NOMO-1 (cell line): ENCODE data around the gene UPP1.
A peak's percentile ranks its signal among the peaks of the same experiment; 100 is the strongest.

ENCODE experiments used
- DNase-seq, 2 experiments: peaks; one replicate each; lab custom pipeline; 2025; ENCODE audit not compliant: unreplicated experiment in 2 of 2; lab: John Stamatoyannopoulos, UW

The UPP1 gene

DNA sequence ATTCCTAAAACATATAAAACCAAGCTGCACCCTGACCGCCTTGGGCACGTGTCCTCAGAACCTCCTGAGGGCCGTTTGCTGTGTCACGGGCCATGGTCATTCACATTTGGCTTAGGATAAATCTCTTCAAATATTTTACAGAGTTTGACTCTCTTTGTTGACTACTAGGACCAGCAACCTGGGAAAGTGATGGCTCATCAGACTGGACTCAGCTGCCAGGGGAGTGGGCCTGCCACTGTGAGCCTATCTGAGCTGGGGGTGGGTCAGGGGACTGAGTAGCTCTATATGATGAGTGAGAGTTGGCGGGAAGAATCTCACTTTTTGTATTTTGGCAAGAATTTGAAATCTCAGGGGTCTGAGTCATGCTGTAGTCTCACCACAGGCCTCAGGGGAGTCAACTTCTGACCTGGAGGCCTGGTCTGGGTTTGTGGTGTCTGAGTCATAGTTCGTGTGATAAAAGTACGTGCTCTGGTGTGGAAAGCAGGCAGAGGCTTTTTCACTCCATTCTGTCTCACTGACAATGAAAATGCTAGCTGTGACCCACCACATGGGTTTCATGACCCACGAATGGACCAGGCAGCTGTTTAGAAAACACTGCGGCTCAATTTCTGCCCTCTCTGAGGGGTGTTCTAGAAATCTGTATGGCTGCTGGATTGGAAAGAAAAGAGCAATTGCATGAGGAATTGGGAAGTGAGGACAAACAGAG, 4.2 kb upstream of the UPP1 start:
- DNase-seq: peak; percentile 88 to 96

DNA sequence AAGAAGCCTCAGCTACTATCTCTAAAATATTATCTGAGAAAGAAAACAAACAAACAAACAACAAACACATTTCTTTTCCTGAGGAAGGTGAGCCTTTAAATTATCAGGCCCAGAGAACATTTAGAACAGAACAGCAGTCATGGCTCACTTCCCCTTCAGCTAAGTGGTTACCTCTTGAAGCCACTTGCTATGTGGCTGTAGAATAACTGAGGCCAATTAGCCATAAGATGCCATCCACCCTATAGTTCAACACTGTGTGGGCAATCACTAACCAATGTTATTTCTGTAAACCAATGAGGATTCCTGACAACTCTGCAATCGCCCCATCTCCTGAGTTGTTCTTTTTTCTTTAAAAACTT, 3.7 kb upstream of the UPP1 start:
- DNase-seq: peak; percentile 36 to 52

DNA sequence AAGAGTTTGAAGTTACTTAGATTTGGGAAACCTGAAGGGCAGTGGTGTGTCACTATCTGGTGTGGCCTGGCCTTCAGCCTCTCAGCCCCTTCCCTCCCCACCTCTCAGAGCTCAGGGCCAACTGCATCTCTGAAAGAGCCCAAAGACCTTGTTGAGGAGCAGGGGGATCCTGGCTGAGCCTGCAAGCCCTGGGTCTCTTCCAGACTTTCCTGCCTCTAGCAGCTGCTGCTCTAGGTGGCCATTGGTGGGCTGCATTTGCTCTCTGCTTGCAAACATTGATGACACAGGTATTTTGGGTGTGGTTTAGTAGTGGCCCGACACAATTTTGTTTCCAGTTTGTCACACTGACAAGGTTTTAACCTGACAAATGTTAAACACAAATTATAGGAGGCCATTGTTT, 3.1 kb upstream of the UPP1 start:
- no peak for DNase-seq

DNA sequence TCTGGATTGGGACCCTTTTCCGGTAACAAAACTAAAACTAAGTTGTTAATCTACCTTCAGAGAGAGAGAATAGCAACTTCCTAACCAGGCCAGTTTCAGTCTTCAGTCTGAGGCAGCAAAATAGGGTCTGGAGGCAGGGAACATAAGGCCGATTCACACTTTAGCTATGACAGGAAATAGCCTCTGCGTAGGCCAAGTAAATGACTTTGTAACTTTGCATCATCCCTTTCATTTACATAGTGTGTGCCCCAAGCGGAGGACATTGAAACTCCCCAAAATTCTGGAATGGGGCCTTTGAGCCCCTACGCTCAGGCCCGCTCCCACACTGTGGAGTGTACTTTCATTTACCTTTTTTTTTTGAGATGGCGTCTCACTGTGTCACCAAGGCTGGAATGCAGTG, 1.7 kb upstream of the UPP1 start:
- DNase-seq: peak; percentile 17 to 50

- peak; percentile 87 to 93 for DNase-seq
These were observed 463 bp upstream of the UPP1 start for GRCh38 chr7:48088559-48089045.

DNA sequence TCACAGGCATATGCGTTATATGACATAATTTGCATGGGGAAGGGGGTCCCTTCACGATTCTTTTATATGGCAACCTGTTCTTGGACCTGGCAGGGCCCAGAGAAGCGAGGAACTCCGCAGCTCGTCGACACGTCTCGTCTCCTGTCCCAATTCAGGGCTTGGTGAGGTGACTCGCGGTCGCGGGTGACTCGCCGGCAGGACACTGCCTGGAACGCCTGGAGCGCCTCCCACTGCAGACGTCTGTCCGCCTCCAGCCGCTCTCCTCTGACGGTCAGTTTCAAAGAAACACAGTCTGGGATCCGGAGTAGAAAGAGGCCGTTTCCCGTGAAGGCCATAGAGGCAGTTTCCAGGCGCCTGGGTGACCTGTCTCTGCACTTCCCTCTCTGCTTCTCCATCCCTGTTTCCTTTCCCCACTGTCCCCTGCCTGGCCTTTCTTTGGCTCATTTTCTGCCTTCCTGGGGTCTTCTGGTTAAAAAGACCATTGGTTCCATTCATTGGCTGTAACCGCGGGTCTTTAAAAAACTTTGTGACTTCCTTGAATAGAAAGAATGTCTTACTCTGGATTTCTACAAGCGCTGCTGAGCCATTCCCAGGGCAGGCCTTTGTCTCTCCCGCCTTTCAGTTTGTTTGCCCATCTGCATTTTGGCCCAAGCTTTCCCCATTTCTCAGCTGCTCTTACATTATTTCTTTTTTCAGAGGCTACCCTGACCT, 1.2 kb downstream of the UPP1 start:
- DNase-seq: no peak

GRCh38 chr7:48091506-48092433, 2.7 kb downstream of the UPP1 start:
- no peak for DNase-seq

DNA sequence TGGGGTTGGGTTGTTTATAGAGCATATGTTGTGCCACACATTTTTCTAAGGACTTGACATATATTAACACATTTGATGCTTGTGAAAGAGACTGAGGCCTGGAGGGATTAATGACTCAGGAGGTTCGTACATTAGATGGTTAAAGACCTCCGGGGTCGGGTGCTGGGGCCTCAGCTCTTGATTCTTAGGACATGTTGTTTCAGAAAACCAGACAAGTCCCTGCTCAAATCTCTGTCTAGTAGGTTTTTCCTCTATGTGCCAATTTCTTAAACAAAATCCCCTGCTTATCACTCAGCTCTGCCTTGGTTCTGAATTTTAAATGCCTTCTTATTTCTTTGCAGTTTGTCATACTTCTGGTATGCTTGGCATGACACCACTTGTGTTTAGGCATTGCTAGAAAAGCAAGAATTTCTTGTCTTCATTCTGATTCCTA, 5.8 kb downstream of the UPP1 start:
- no peak for DNase-seq

DNA sequence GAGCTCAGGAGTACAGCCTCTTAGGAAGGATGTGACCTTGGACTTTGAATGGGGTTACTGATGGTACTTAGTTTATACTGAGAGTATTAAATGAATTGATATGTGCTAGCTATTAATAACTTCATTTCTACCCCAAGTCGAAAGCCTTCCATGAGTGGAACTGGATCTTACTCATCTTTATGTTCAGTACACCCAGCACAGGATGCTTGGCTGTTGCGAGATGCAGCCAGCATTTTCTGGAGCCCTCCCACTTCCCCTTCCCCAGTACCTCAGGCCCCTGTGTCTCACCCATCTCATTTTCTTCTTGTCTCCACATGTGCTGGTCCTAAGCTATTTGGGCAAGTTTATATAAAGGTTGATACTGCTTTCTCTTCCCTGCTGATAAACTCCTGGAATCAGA, 7.2 kb downstream of the UPP1 start:
- DNase-seq: peak; percentile 6 to 35

GRCh38 chr7:48097521-48098231, 8.6 kb downstream of the UPP1 start:
- DNase-seq: peak; percentile 35 to 76

GRCh38 chr7:48098846-48099245, 9.8 kb downstream of the UPP1 start:
- no peak for DNase-seq

DNA sequence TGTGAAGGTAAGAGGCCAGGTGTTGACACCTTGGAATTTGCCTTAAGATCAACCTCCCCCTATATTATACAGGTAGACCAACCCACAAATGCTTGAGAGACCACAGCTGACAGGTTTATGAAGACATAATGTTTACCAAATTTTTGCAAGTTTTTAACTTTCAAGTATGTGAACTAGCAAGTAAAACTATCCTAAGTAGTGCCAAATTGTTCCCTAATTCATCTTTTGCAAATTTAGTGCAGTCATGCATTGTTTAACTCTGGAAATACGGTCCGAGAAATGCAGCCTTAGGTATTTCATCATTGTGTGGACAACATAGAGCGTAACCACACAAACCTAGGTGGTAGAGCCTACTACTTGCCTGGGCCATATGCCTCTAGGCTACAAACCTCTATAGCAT, 10.7 kb downstream of the UPP1 start:
- DNase-seq: no peak

DNA sequence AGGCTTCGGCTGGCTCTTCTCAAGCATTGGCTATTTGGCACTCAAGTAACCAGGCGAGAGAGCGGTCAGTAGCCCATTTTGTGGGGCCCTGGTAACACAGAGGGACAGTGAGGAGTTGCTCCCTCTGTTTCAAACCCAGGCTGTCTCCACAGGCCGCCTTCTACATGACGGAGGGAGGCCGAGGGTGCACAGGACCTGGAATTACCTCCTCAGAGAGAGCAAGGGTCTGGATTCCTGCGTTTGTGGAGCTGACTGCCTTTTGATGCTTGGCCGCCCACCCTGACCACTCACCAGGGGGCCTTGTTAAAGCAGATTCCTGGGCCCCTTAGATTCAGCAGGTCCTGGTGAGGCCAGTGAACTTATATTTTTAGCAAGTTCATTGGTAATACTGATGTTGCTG, 12.3 kb downstream of the UPP1 start:
- no peak for DNase-seq

- DNase-seq: no peak
These were observed 12.9 kb downstream of the UPP1 start for GRCh38 chr7:48101968-48102367.

DNA sequence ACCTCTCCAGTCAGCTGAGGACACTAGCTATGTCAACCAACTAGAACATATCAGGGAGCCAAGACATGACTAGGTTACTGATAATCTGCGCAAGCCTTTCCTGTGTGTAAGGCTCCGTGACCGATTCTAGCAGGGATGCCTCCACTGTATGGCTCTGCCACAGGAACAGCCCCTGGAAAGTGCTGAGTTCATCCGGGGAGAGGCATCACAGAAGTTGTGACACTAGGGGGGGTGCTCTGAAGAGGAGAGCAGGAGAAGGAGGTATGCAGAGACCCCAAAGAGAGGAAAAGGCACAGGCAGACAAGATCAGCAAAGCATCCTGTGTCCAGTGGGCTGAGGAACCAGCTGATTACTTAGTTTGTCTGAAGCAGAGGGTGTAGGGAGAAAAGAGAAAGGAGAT, 13.5 kb downstream of the UPP1 start:
- DNase-seq: no peak

GRCh38 chr7:48105045-48105444, 16.0 kb downstream of the UPP1 start:
- DNase-seq: no peak

DNA sequence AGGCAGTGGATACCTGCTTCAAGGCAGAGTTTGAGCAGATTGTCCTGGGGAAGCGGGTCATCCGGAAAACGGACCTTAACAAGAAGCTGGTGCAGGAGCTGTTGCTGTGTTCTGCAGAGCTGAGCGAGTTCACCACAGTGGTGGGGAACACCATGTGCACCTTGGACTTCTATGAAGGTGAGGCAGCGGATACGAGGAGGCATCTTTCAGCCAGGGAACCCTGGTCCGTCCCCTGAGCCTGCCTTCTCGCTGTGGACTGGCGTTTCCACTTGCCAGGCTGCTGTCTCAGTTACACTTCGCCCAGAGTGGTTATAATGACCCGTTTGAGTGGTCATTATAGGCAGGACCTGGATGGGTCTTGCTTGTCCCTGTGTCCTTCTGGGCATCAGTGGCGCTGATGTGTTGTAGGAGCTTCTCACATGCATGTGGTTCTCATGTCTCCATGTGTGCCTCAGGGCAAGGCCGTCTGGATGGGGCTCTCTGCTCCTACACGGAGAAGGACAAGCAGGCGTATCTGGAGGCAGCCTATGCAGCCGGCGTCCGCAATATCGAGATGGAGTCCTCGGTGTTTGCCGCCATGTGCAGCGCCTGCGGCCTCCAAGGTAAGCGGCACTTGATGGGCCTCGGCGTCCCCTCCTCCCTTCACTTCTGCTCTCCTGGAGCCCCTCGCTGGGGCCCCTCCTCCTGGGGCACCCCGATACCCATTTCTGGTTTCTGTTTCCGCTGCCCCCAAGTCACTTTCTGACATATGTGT, 18.0 kb downstream of the UPP1 start:
- no peak for DNase-seq

GRCh38 chr7:48107926-48108472, 18.9 kb downstream of the UPP1 start:
- DNase-seq: no peak

- DNase-seq: no peak
These were observed 20.1 kb downstream of the UPP1 start for GRCh38 chr7:48108959-48109847.
